Smooth muscle cell (in vitro differentiated cells): ENCODE results near the gene LRRFIP2. TPM values are rescaled to one million over a fixed set of nuclear protein-coding genes. Genes with fewer than 3 reads are reported as not detected.
"Not testable (repeated sequence)": the region's sequence is repeated elsewhere in the genome, so short reads cannot be mapped to it uniquely, and the experiment has no call there.

Experiments
- DNase-seq: peaks from one replicate; lab custom pipeline; 2025; ENCODE audit not compliant: unreplicated experiment; lab: John Stamatoyannopoulos, UW
- H2AFZ ChIP-seq: fragments of 200-600 bp; sonication (generic); 2 replicates; pipeline ENCODE4 v1.6.0; 2016; ENCODE audit warnings: antibody characterized with exemption, low read depth, mild to moderate bottlenecking
- H3F3A ChIP-seq: fragments of 200-600 bp; sonication (generic); 2 replicates; pipeline ENCODE4 v1.6.0; 2017; ENCODE audit warnings: antibody characterized with exemption, low read depth
- H3K27ac ChIP-seq: fragments of 200-600 bp; sonication (generic); 2 replicates; pipeline ENCODE4 v1.5.1; 2016; ENCODE audit warnings: low read depth, mild to moderate bottlenecking
- H3K27me3 ChIP-seq: fragments of 200-600 bp; sonication (generic); 2 replicates; pipeline ENCODE4 v1.6.1; 2016; ENCODE audit warnings: low read depth, mild to moderate bottlenecking
- H3K36me3 ChIP-seq: fragments of 200-600 bp; sonication (generic); 2 replicates; pipeline ENCODE4 v1.5.1; 2016; ENCODE audit warnings: low read depth
- H3K4me1 ChIP-seq: fragments of 200-600 bp; sonication (generic); 2 replicates; pipeline ENCODE4 v1.5.1; 2016; ENCODE audit warnings: low read depth
- H3K4me2 ChIP-seq: fragments of 200-600 bp; sonication (generic); 2 replicates; pipeline ENCODE4 v1.6.0; 2016; ENCODE audit warnings: mild to moderate bottlenecking
- H3K4me3 ChIP-seq: fragments of 200-600 bp; sonication (generic); 2 replicates; pipeline ENCODE4 v1.5.1; 2016; ENCODE audit warnings: mild to moderate bottlenecking
- H3K79me2 ChIP-seq: fragments of 200-600 bp; sonication (generic); 2 replicates; pipeline ENCODE4 v1.6.0; 2016; ENCODE audit warnings: low read depth, mild to moderate bottlenecking
- H3K9ac ChIP-seq: fragments of 200-600 bp; sonication (generic); 2 replicates; pipeline ENCODE4 v1.6.0; 2016; ENCODE audit warnings: low read depth
- H3K9me3 ChIP-seq: fragments of 200-600 bp; sonication (generic); replicated peaks from 2 replicates; pipeline ENCODE4 v1.5.1; 2016; ENCODE audit warnings: low read depth
- H4K20me1 ChIP-seq: fragments of 200-600 bp; sonication (generic); 2 replicates; pipeline ENCODE4 v1.6.0; 2016; ENCODE audit warnings: low read depth
- WGBS: methylation state at CpG from one replicate; pipeline ENCODE4 v1.1.7; 2016; ENCODE audit warnings: low lambda C conversion rate; 5-methylcytosine and 5-hydroxymethylcytosine counted together
- polyA plus RNA-seq: library from polyadenylated mRNA; unstranded; fragments of >200 nt; fragmentation: Nextera tagmentation; extraction: Ambion mirVana; gene quantifications from 2 replicates; pipeline ENCODE4 v1.2.1, GENCODE V29; 2016
- total RNA-seq: library from RNA; depleted of rRNA; stranded (reverse); fragments of >200 nt; gene quantifications from 2 replicates; pipeline ENCODE4 v1.2.3, GENCODE V29; 2014
- TF ChIP-seq, protein P1 (sequence below): fragments of 200-600 bp; sonication (generic); IDR thresholded peaks from 2 replicates; pipeline ENCODE4 v1.5.1; 2017; ENCODE audit warnings: borderline replicate concordance, mild to moderate bottlenecking, antibody characterized with exemption; ENCODE audit not compliant: insufficient read depth, poor library complexity, severe bottlenecking

The LRRFIP2 gene
- total and polyA plus RNA-seq, 2 experiments from 2014 or later: 25.6 to 34.6 TPM

DNA sequence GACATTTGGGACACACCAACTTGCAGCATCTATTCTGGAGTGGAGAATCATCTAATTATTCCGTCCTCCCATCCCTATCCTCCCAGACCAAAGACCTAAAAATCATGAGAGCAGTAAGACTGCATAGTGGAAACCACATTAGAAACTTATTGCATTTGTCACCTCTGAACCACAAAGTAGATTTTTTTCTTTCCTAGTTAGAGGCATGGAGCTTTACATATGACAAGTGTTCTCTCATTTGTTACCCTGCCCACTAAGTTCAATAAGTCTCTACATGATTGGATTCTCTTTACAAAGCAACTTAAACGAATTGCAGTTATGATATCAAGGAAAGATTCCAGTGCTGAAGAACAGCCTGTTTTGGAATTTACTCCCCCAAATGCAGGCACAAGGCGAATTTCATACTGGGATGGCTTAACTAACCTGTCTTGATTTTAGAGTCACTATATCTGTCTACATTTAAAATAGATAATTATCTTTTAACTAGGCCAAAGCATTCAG is 42.3 kb upstream of the LRRFIP2 start:
- 84% methylated on average over 3 of the region's 3 CpGs for WGBS
- Histone ChIP-seq H3K27ac (no peak overlapping the region), H3K27me3 (no peaks in the 10 kb centered on the region), H4K20me1 (no peaks in the 10 kb centered on the region), H3K9ac (no peak overlapping the region), H3K4me1 (no peaks in the 10 kb centered on the region), H3F3A (no peaks in the 10 kb centered on the region), H3K79me2 (no peaks in the 10 kb centered on the region), H3K36me3 (no peaks in the 10 kb centered on the region), H3K4me2 (no peak overlapping the region), H3K9me3 (no peaks in the 10 kb centered on the region), H2AFZ (no peak overlapping the region), H3K4me3 (no peak overlapping the region)
- TF ChIP-seq, protein P1, sequence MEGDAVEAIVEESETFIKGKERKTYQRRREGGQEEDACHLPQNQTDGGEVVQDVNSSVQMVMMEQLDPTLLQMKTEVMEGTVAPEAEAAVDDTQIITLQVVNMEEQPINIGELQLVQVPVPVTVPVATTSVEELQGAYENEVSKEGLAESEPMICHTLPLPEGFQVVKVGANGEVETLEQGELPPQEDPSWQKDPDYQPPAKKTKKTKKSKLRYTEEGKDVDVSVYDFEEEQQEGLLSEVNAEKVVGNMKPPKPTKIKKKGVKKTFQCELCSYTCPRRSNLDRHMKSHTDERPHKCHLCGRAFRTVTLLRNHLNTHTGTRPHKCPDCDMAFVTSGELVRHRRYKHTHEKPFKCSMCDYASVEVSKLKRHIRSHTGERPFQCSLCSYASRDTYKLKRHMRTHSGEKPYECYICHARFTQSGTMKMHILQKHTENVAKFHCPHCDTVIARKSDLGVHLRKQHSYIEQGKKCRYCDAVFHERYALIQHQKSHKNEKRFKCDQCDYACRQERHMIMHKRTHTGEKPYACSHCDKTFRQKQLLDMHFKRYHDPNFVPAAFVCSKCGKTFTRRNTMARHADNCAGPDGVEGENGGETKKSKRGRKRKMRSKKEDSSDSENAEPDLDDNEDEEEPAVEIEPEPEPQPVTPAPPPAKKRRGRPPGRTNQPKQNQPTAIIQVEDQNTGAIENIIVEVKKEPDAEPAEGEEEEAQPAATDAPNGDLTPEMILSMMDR: no peak
- DNase-seq: no peak

DNA sequence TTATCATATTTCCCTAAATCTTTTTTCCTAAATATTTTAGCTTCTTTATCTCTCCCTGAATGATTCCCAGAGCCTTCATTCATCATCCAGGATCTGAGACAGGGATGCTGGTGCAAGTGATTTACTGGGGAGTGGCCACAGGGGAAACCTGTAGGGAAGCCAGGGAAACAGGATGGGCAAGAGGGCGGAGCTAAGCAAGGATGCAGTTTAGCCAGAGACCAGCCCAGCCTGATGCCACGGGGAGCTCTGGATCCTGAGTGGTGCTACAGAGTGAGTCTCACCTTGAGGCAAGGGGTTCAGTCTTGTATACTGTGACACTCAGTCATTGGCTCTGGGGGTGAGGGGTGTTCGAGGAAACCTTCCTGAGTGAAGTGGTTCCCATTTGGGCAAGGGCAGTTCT is 39.7 kb upstream of the LRRFIP2 start:
- Histone ChIP-seq H3K27me3 (no peaks in the 10 kb centered on the region), H3K4me1 (no peaks in the 10 kb centered on the region), H3K79me2 (no peaks in the 10 kb centered on the region), H2AFZ (no peak overlapping the region), H3K9me3 (no peaks in the 10 kb centered on the region), H3K4me2 (no peak overlapping the region), H3K27ac (no peak overlapping the region), H3K36me3 (no peaks in the 10 kb centered on the region), H4K20me1 (no peaks in the 10 kb centered on the region), H3K9ac (no peak overlapping the region), H3K4me3 (no peak overlapping the region), H3F3A (no peaks in the 10 kb centered on the region)
- no peak for DNase-seq
- WGBS: 60% methylated on average over 3 of the region's 3 CpGs
- TF ChIP-seq, protein P1: no peak

DNA sequence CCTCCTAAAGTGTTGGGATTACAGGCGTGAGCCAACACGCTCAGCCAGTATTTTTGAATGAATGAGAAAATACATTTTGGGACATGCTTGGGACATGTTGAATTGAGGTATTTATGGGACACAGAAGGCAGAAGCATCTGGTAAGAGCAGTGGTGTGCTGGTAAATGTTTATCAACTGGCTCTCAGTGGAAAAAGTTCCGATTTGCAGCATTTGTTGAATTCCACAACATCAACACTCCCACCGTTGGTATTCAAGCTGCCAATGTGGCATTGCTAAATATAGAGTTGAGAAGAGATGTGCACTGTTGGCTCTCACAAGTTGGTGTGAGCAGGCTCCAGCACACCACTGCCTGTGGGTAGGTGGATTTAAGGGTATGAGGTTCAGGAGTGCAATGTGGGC is 35.8 kb upstream of the LRRFIP2 start:
- Histone ChIP-seq H3K9me3 (no peaks in the 10 kb centered on the region), H3K36me3 (no peaks in the 10 kb centered on the region), H3K4me1 (no peaks in the 10 kb centered on the region), H3K9ac (no peak overlapping the region), H3F3A (no peaks in the 10 kb centered on the region), H3K4me3 (no peak overlapping the region), H3K27ac (no peak overlapping the region), H3K79me2 (no peaks in the 10 kb centered on the region), H2AFZ (no peak overlapping the region), H3K27me3 (no peaks in the 10 kb centered on the region), H3K4me2 (no peak overlapping the region), H4K20me1 (no peaks in the 10 kb centered on the region)
- TF ChIP-seq, protein P1: no peak
- 59% methylated on average over 4 of the region's 4 CpGs for WGBS
- DNase-seq: no peak

DNA sequence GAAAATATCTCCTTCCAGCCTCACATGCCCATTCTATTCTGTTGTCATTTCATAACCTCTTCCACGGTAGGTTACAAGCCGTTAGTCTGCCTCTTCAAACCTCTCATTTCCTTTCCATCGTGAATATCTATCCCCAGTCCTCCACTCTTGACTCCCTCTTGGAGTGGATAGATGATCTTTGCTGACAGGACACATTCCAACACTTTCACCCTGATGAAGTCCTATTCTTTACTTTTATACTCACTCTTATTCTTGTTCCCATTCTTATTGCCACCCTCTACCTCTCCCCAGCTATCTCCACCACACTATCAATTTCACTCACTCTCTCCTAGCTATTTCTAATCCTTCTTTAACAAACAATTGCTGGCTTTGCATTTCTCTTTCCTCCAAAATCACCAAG is 34.2 kb upstream of the LRRFIP2 start:
- DNase-seq: not testable (repeated sequence)

DNA sequence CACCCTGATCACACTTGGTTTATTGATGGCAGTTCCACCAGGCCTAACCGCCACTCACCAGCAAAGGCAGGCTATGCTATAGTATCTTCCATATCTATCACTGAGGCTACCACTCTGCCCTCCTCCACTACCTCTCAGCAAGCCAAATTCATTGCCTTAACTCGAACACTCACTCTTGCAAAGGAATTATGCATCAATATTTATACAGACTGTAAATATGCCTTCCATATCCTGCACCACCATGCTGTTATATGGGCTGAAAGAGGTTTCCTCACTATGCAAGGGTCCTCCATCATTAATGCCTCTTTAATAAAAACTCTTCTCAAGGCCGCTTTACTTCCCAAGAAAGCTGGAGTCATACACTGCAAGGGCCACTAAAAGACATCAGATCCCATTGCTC is 33.6 kb upstream of the LRRFIP2 start:
- H4K20me1 ChIP-seq, H3K79me2 ChIP-seq, H2AFZ ChIP-seq, H3F3A ChIP-seq, H3K9me3 ChIP-seq, DNase-seq, H3K36me3 ChIP-seq, H3K27ac ChIP-seq, H3K9ac ChIP-seq, H3K4me1 ChIP-seq, H3K4me2 ChIP-seq, H3K27me3 ChIP-seq, H3K4me3 ChIP-seq: not testable (repeated sequence)
- 91% methylated on average over 3 of the region's 3 CpGs for WGBS

More for the DNA sequence above, 34.2 kb upstream of the LRRFIP2 start:
- H3K27ac ChIP-seq, H3K27me3 ChIP-seq, H2AFZ ChIP-seq, H3K9ac ChIP-seq, H3K4me2 ChIP-seq, H3K36me3 ChIP-seq, H3K9me3 ChIP-seq, H3K79me2 ChIP-seq, H3F3A ChIP-seq, H3K4me1 ChIP-seq, H4K20me1 ChIP-seq, H3K4me3 ChIP-seq: not testable (repeated sequence)
- WGBS: 86% methylated on average over 3 of the region's 3 CpGs

DNA sequence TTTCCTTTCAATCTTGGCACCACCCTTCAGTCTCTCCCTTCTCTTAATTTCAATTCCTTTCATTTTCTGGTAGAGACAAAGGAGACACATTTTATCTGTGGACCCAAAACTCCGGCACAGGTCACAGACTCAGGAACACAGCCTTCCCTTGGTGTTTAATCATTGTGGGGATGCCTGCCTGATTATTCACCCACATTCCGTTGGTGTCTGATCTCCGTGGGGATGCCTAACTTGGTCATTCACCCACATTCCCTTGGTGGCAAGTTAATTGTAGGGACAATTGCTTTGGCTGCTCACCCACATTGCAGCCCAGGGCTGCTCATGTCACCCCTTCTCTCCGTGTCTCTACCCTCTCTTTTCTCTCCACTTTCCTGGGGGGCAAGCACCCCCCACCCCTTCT is 31.7 kb upstream of the LRRFIP2 start:
- H3K9ac ChIP-seq, DNase-seq: not testable (repeated sequence)

More for the DNA sequence above, 31.7 kb upstream of the LRRFIP2 start:
- not testable (repeated sequence) for H3K4me3 ChIP-seq, H3K36me3 ChIP-seq, H3K27ac ChIP-seq, H3K9me3 ChIP-seq, H3F3A ChIP-seq, H3K4me2 ChIP-seq, H2AFZ ChIP-seq, H3K27me3 ChIP-seq, H4K20me1 ChIP-seq, H3K79me2 ChIP-seq, H3K4me1 ChIP-seq
- WGBS: 59% methylated on average over 4 of the region's 4 CpGs
